NCI-H1092 treated with DMSO at 0.1 percent for 48 hours (cell line): Measurements from ENCODE around the gene WFDC12.
"Not testable (repeated sequence)": the region's sequence is repeated elsewhere in the genome, so short reads cannot be mapped to it uniquely, and the experiment has no call there.

Experiments used
- DNase-seq: peaks from one replicate; lab custom pipeline; 2025; lab: John Stamatoyannopoulos, UW

WFDC12 gene, protein sequence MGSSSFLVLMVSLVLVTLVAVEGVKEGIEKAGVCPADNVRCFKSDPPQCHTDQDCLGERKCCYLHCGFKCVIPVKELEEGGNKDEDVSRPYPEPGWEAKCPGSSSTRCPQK

DNA sequence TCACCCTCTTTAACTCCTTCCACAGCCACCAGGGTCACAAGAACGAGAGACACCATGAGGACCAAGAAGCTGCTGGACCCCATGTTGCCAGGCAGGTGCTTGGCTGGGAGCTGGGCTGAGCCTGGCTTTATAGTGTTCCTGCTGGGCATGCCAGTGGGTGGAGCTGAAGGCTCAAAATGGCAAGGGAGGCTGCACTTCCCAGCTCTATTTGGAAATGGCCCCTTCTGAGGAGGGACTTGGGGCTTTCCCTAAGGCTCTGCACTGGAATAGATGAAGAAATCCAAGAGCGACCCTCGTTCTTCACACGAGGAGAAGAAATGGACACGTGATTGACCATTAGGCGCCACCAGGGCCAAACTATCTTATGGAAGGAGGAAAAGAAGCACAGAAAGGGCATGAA, at the start of gene WFDC12:
WFDC12 (minus strand) TSS at position 101 of the 400 bp plus-strand sequence; CDS start at position 83, 18 bp downstream.
- no peak for DNase-seq

DNA sequence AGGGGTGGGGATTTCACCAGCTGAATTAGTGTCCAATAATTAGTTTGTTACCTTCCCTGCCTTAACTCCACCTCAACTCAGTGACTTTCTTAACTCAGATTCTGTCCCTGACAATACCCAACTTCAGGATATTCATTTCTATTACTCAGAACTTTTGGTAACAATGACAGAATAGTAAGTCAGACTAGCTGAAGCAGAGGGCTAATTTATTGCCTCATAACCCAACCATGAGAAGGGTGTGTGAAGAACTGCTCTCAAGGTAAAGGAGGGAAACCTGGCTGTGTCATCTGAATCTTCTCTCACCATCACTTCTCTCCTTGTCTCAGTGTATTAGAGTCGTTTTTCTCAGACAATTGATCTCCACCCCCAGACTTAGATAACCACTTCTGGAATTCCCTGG, 49.3 kb upstream of the WFDC12 start:
- no peak for DNase-seq

DNA sequence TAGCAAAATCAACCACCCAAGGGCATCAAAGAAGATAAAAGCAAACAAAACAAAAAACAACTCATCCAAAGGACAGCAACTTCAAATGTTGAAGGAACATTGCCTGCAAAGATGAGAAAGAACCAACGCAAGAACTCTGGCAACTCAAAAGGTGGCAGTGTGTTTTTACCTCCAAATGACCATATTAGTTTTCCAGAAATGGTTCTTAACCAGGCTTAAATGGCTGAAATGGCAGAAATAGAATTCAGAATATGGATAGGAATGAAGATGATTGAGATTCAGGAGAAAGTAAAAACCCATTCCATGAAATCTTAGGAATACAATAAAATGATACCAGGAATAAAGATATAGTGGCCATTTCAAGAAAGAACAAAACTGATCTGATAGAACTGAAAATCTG, 40.6 kb upstream of the WFDC12 start:
- no peak for DNase-seq

DNA sequence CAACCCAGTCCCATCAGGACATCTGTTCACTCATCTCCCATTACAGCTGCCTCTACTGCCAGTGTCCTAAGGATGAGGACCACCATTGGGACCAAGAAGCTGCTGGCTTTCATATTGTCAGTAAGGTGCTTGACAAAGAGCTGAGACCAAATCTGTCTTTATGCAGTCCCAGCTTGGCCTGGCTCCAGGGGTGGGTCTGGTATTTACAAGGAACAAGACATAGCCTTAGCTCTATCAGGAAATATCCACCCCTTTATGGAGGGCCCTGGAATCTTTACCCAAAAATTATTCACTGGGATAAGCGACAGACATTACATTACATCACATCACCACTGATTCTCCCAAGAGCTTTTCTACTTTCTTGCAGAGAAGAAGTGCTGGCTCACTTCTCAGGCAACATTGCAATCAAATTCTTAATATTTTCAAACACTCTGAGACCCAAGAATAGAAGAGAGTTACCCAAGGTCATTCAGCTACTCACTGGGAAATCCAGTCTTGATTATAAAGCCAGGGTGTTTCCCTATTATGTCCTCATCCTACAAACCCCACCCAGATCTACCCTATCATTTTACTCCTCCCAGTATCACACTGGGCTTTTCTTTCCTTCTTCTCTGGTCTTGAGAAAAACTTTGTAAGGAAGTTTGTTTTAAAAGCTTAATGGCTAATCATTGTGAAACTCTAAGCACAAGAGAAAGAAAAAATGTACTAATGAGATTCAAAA, 39.0 kb upstream of the WFDC12 start:
- DNase-seq = no peak

DNA sequence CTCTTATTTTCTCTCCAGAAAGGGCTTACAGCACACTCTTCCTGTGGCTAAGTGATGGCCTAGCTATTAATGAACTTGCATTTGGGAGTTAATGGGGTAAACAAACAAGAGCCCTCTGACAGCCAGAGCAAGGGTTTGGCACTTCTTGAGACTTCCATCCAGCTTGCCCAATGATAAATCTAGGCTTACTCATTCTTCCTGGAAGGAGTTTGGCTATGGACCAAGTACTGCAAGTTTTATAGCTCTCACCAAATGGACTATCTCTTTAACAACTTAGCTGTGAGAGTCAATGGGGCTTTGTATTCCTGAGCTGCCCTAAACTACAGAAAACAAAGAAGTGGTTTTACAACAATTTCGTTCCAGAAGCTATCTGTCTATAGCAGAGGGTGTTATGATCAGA, 33.7 kb upstream of the WFDC12 start:
- DNase-seq = no peak

DNA sequence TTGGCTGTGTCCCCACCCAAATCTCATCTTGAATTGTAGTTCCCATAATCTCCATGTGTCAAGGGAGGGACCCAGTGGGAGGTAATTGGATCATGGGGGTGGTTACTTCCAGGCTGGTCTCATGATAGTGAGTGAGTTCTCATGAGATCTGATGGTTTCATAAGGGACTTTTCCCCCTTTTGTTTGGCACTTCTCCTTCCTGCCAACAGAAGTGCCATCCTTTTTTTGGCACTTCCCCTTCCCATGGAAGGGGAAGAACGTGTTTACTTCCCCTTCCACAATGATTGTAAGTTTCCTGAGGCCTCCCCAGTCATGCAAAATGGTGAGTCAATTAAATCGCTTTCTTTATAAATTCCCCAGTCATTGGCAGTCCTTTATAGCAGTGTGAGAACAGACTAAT, 32.4 kb upstream of the WFDC12 start:
- no peak for DNase-seq

DNA sequence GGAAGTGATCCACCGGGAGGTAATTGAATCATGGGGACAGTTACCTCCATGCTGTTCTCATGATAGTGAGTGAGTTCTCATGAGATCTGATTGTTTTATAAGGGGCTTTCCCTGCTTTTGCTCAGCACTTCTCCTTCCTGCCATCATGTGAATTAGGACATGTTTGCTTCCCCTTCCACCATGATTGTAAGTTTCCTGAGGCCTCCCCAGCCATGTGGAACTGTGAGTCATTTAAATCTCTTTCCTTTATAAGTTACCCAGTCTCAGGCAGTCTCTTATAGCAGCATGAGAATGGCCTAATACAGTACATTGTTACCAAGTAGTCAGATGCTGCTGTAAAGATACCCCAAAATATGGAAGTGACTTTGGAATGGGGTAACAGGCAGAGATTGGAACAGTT, 30.5 kb upstream of the WFDC12 start:
- not testable (repeated sequence) for DNase-seq

DNA sequence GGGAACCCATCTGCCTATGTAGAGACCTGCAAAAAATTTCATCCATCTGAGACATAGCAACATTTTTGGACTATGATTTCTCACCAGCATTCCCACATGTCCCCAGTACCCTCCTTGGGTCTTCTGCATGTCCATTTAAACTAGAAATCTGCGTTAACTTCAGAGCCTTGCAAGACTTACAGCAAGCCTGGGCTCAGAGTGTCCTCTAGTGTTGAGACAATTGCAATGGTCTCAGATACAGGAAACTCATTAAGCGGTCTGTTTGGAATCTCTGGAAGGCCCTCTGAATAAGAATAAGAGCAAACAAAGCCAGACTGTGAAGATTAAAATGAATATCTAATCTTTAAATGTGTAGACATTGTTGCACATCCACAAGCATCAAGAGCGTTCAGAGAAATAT, 29.9 kb upstream of the WFDC12 start:
- no peak for DNase-seq

DNA sequence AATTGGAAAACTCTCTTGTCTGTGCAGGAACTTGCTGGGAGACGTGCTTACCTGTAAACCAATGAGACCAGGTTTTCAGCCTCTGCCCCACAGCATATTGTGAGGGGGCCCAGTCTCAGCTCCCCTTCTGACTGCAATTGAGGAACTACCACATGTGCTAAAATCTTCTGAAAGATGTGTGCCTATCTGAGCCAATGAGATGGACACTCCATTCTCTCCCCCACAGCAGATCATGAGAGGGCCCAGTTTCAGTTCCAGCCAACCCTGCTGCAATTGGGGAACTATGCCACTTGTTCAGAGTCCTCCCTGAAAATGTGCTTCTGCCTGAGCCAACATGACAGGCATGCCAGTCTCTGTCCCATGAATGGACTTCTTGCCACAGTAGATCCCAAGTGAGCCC, 29.5 kb upstream of the WFDC12 start:
- no peak for DNase-seq

DNA sequence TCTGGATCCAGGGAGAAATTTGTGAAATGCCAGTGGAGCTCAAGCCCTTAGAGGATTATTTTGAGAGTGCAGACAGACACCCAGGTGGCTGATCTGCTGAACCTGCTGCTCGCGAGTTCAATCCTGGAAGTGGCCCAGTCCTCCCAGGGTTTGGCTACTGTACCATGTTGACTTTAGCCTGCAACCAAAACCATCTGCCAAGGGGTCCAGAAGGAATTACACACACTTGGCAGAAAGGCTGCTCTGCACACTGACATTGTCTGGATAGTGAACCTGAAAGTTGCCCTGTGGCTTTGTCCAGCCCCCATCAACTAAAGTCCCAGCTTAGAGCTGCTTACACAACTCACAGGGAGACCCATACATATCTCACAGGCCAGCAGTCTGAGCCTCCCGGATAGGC, 28.9 kb upstream of the WFDC12 start:
- no peak for DNase-seq

DNA sequence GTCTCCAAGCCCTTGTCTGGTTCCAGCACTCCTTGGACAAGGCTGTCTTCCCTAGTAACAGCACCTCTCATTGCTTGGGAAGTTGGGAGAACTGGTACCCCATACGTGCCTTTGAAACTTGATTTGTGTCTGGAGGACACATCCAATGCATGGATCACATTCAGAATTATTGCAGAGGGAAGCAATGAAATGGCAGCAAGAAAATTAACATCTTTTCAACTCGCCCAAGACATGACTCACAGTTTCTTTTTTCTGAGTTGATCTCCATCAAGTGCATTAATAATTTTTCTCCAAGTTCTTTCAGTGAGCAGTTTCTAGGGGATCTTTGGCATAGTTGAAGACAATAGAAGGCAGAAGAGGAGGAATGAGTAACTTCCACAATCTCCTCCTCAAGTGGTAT, 28.1 kb upstream of the WFDC12 start:
- DNase-seq = no peak

DNA sequence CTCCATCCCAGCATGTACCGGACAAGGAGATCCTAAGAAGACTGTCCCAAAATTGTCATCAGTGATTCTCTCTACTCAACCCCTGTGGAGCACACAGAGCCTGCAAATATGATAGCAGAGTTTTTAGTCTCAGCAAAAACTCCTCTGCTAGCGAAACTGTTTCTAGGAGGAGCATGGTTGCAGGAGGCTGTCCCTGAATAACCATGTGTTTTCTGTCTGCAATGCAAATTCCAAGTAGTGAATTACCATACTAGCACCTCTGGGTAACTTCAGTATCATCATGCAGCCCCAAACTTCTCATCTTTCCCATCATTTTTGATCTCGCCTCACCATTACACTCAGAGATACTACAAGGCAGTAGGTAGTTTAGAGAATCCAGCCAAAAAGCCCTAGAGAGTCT, 24.8 kb upstream of the WFDC12 start:
- DNase-seq = no peak

DNA sequence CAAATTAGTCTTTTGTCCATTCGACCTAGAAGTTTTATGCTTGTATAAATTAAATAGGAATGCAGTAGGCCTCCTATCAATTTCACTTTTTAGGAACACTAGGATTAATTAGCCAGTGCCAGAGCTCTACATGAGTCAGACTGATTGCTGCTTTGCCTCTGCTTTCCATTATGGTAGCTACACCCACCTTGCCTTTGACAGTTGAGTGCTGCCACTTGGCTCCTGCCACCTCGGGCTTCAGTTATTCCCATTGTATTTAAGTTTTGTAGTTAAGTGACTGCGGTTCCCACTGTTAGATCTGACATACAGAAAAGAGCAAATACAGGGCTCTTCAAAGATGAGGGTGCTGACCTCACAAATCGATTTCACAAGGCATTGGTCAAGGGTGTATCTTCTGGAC, 16.6 kb upstream of the WFDC12 start:
- DNase-seq = no peak

DNA sequence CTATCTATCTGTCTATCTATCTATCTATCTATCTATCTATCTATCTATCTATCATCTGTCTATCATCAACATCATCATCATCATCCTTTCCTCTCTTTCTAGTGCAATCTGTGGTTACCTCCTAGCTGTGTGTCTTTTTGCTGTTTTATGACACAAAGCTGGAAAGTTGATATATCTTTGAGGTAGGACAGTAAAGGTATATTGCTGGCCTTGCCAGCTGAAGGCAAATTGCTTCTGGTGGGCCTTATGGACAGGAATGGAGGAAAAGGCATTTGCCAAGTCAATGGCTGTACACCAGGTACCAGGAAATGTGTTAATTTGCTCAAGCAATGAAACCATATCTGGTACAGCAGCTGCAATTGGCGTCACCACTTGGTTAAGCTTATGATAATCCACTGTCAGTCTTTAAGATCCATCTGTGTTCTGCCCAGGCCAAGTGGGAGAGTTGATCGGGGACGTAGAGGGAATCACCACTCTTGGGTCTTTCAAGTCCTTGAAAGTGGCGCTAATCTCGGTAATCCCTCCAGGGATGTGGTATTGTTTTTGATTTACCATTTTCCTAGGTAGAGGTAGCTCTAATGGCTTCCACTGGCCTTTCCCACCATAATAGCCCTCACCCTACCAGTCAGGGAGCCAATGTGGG, 15.6 kb upstream of the WFDC12 start:
- not testable (repeated sequence) for DNase-seq

DNA sequence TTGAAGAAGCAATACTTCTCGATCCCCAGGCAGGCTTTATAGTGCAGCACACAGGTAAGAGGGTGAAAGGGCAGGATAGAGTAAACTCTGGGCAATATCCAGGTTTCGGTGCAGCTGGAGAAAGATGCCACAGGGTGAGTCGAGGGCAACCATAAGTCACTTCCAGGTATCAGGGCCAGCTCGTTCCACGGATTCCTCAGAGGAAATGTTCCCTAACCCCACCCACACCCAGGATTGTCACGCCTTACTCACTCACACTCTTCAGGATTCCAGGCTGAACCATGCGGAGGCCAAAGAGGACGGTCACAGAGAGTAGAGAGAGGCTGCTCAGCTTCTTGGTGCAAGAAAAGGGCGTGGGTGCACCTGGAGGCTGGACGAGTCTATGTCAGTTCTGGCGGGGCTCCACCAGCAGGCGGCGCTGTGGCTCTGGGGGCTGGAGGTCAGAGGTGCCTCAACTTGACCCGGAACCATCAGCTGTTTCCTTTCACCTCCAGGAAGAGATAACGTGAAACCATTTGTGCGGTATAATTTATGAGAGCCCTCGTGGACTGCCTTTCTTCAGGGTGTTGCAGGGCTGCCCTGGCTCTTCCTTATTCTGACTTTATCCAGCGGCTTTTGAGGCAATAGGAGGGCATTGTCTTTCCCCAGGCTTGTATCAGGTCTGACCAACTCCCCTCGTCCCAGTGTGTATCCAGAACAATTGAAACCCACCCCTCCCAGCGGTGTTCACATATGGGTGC, 14.5 kb upstream of the WFDC12 start:
- DNase-seq = no peak

DNA sequence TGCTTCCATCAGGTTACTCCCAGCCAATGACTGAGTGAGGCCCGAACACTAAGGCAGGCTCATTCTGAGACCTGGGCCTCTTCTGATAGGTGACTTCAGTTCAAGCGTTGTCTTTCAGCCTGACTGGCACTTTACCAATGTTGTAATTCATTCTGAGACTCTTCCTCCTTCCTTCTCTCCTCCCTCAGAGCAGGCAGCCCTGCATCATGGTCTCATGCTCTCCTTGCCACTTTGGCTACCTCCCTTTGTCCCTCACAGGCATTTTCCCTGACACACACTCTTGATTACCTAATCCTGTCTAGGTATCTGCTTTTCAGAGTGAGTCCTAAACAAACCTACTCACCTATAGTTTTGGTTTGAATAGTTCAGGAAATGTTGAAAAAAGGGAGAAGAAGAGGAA, 12.6 kb upstream of the WFDC12 start:
- no peak for DNase-seq

DNA sequence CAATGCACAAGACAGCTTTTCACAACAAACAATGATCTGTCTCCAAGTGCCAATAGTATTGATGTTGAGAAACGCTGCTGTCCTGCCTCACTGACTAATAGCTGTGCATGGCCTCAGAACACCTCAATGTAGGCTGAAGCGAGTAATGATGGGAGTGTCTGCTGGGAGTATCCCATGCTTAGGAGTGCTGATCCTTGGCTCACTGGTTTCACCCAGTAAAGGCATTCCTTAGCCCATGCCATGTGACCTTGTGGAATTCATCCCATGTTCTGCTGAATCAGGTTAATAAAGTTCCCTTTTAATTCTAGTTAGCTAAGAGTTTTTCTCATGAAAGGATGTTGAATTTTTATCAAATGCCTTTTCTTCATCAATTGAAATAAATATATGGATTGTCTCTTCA, 3.8 kb upstream of the WFDC12 start:
- no peak for DNase-seq

DNA sequence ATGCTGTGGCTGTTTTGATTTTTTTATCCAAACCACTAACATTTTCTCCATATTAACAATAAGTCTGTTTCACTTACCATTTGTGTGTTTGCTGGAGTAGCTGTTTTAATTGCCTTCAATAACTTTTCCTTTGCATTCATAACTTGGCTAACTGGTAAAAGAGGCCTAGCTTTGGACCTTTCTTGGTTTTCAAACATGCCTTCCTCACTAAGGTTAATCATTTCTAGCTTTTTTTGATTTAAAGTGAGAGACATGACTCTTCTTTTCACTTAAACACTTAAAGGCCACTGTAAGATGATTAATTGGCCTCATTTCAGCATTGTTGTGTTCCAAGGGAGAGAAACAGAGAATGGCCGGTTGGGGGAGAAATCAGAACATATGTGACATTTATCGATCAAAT, 2.9 kb downstream of the WFDC12 start:
- no peak for DNase-seq

DNA sequence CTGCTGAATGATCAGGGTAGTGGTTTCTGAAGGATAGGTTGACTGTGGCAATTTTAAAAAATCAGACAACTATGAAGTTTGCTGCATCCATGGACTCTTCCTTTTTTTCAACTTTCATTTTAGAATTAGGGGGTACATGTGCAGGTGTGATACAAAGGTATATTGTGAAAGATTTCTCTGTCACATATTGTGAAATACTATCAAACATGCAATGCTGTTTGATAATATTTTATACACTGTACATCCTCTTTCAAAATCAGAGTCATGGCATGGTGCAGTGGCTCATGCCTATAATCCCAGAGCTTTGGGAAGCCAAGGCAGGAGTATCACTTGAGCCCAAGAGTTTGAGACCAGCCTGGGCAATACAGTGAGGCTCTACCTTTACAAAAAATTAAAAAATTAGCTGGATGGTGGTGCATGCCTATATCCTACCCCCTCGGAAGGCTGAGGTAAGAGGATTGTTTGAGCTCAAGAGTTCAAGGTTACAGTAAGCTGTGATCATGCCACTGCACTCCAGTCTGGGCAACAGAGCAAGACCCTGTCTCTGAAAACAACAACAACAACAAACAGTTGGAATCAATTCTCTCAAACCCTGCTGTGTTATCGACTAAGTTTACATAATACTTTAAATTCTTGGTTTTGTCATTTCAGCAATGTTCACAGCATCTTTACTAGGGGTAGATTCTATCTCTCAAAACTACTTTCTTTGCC, 4.6 kb downstream of the WFDC12 start:
- DNase-seq = no peak

DNA sequence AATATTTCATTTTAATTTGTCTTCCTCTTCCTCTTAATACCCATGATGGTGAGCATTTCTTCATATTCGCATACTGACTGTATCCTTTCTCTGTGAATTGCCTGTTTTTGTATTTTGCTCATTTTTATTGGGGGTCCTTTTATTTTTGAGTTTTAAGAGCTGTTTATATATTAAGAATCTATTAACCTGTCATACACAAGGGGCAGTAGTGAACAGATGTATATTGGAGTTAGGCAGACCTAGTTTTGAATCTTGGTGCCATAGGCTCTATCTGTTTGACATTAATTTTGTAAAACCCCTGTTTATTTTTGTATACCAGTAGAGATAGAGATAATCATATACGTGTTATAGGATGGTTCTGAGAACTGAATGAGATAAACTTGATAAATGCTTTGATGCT, 6.2 kb downstream of the WFDC12 start:
- no peak for DNase-seq

DNA sequence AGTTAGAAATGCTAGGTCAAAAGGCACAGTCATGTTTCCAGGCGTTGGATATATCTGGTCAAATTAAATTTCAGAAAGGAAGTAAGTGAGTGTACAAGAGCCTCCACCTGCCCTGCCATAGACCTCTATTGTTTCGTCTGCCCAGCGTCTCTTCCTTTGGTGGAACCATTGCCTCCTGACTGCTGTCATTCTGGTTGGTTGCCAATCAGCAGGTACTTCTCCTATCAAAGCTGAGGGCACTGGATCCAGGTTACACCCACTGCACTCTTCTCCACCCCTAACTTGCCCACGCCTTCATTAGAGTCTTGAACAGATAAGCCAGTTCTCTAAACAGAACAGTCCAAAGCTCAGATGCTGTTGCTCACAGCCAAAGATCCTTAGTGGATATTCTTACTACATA, 6.7 kb downstream of the WFDC12 start:
- no peak for DNase-seq

DNA sequence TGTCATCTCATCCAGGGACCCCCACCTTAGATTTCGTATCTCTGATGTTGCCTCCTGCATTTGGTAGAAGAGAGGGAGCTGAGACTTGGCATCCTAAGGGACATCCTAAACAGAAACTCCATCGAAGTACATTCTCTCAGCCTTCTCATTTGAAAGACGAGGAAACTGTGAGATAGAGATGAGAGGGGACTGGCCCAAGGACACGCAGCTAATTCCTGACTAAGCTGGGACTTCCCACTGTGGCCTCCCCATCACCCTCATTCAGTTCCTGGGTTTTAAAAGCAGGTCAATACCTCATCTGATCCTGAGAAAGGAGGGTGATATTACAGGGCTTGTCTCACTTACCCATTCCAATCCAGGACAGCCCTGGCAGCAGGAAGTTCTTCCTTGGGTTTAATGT, 8.4 kb downstream of the WFDC12 start:
- DNase-seq = no peak
